HepG2 (cell line): ENCODE measurements around the gene TFE3. TPM values are rescaled to one million over a fixed set of nuclear protein-coding genes. Genes with fewer than 3 reads are reported as not detected.

Experiments
- ATAC-seq: fragments of 200-7000 bp; cut with Tn5 transposase; 3 replicates; pipeline ENCODE4 v1.9.1; 2020; ENCODE audit warnings: mild to moderate bottlenecking, moderate library complexity
- BruUV-seq: library from RNA; stranded (reverse); fragments of 400-500 nt; replicated peaks from 2 replicates; lab custom pipeline; 2021; lab: Mats Ljungman, UMichigan
- CTCF ChIA-PET: fragments of 300-600 bp; formaldehyde crosslinking; extraction: SDS; loops from one replicate; lab custom pipeline; 2021; ENCODE audit warnings: low total read pairs, inconsistent platforms, low intra/inter-chr PET ratio; lab: Yijun Ruan, JAX
- POLR2A ChIA-PET: fragments of 350-600 bp; sonication (Branson Sonifier 250); formaldehyde crosslinking; loops from one replicate; lab custom pipeline; 2020; ENCODE audit warnings: antibody characterized with exemption, inconsistent platforms; lab: Yijun Ruan, JAX
- DNase-seq: peaks from one replicate; pipeline ENCODE4 v3.0.0-alpha.2; 2015; ENCODE audit warnings: low spot score
- FAIRE-seq: peaks from 3 replicates; lab custom pipeline; 2011; peaks lifted over from hg19 to GRCh38; lab: Jason Lieb, UNC
- H2AFZ ChIP-seq: one replicate; pipeline ENCODE4 v1.6.1; 2011; ENCODE audit warnings: low read length, inconsistent platforms
- H3K27ac ChIP-seq: fragments of 300-600 bp; 3 replicates; pipeline ENCODE4 v1.8.0; 2011; ENCODE audit warnings: mixed run types, mild to moderate bottlenecking, mixed read lengths, low read length, inconsistent platforms; ENCODE audit not compliant: insufficient read depth; ENCODE audit errors: extremely low read length
- H3K27me3 ChIP-seq, 2 experiments: fragments of 200-600 bp in 1 of 2; 2 replicates in 1 of 2; 3 replicates in 1 of 2; pipeline versions ENCODE4 v1.6.0 to v1.8.0; 2011; ENCODE audit warnings: low read length in 2 of 2, mild to moderate bottlenecking in 2 of 2, moderate library complexity in 2 of 2, inconsistent platforms in 1 of 2; ENCODE audit not compliant: insufficient read depth in 2 of 2, control insufficient read depth in 1 of 2
- H3K36me3 ChIP-seq, 2 experiments: fragments of 200-600 bp in 1 of 2; replicated peaks in 1 of 2; 2 replicates in 1 of 2; 3 replicates in 1 of 2; pipeline versions ENCODE4 v1.5.1 to v1.8.0; 2011; ENCODE audit warnings: low read length in 2 of 2, inconsistent platforms in 1 of 2; ENCODE audit not compliant: insufficient read depth in 2 of 2, control insufficient read depth in 1 of 2
- H3K4me1 ChIP-seq: 2 replicates; pipeline ENCODE4 v1.5.1; 2012; ENCODE audit warnings: low read length, inconsistent platforms; ENCODE audit not compliant: insufficient read depth
- H3K4me2 ChIP-seq: 2 replicates; pipeline ENCODE4 v1.6.0; 2011; ENCODE audit warnings: low read depth, low read length, inconsistent platforms
- H3K4me3 ChIP-seq, 3 experiments: fragments of 200-600 bp in 1 of 3; sonication (generic), shearing (Covaris generic) in 1 of 3; replicated peaks in 1 of 3; 2 replicates each; pipeline ENCODE4 v1.5.1; 2011 to 2016; ENCODE audit warnings: low read length in 3 of 3, inconsistent platforms in 2 of 3, low read depth in 2 of 3, mild to moderate bottlenecking in 2 of 3, control low read depth in 1 of 3, mixed read lengths in 1 of 3; ENCODE audit not compliant: insufficient read depth in 1 of 3
- H3K79me2 ChIP-seq: one replicate; pipeline ENCODE4 v1.6.1; 2011; ENCODE audit warnings: low read length, inconsistent platforms; ENCODE audit not compliant: insufficient read depth
- H3K9ac ChIP-seq: 2 replicates; pipeline ENCODE4 v1.6.0; 2011; ENCODE audit warnings: mild to moderate bottlenecking, low read depth, low read length, inconsistent platforms; ENCODE audit not compliant: insufficient read depth
- H3K9me3 ChIP-seq: 2 replicates; pipeline ENCODE4 v1.5.1; 2012; ENCODE audit warnings: mild to moderate bottlenecking, low read length
- H4K20me1 ChIP-seq: 2 replicates; pipeline ENCODE4 v1.6.0; 2011; ENCODE audit warnings: inconsistent platforms, mild to moderate bottlenecking, low read length, moderate library complexity; ENCODE audit not compliant: insufficient read depth
- HNF4A ChIP-seq: sonication (generic); formaldehyde crosslinking; IDR thresholded peaks from 2 replicates; pipeline ENCODE4 v1.4.0; 2020; ENCODE audit warnings: missing genetic modification reagents
- TOE1 ChIP-seq: sonication (generic); formaldehyde crosslinking; IDR thresholded peaks from 2 replicates; pipeline ENCODE4 v1.4.0; 2020; ENCODE audit warnings: mild to moderate bottlenecking, missing genetic modification reagents
- ZNF891 ChIP-seq: sonication (generic); formaldehyde crosslinking; IDR thresholded peaks from 2 replicates; pipeline ENCODE4 v1.5.0; 2020; ENCODE audit warnings: mild to moderate bottlenecking, missing genetic modification reagents
- ZSCAN12 ChIP-seq: sonication (generic); formaldehyde crosslinking; IDR thresholded peaks from 2 replicates; pipeline ENCODE4 v1.9.0; 2021; ENCODE audit warnings: mild to moderate bottlenecking, missing genetic modification reagents
- WGBS: methylation state at CpG from one replicate; pipeline ENCODE4 v1.1.6; 2017; ENCODE audit warnings: low lambda C conversion rate; 5-methylcytosine and 5-hydroxymethylcytosine counted together
- in situ Hi-C: cut with HindIII; loops from 2 replicates; pipeline ENCODE4 v1.10.0; 2017; ENCODE audit warnings: low pct_unique_long_range_greater_than_20kb; ENCODE audit not compliant: extremely low pct_ligation_motif_present
- intact Hi-C: fragments of 100-400 bp; cut with micrococcal nuclease; formaldehyde crosslinking; loops from one replicate; pipeline ENCODE4 v1.10.0; 2022; ENCODE audit not compliant: unreplicated experiment
- polyA plus RNA-seq, 8 experiments: library from polyadenylated mRNA; depleted of rRNA in 3 of 8; stranded (reverse) in 7 of 8; unstranded in 1 of 8; fragments of >200 nt; fragmentation: Illumina TruSeq in 4 of 8; extraction: Trizol in 4 of 8; gene quantifications; 2 replicates each; pipeline versions ENCODE4 v1.2.1 to v1.2.3, GENCODE V29; 2011 to 2016; ENCODE audit warnings: low read depth in 4 of 8, missing spikeins in 1 of 8, mixed read lengths in 1 of 8; ENCODE audit not compliant: insufficient read depth in 1 of 8
- total RNA-seq, 5 experiments: library from RNA; depleted of rRNA; stranded (reverse); fragments of >200 nt; fragmentation: Illumina TruSeq; extraction: Trizol; gene quantifications; 2 replicates each; pipeline ENCODE4 v1.2.3, GENCODE V29; 2016; ENCODE audit warnings: low read depth in 1 of 5
- TF ChIP-seq, protein P1 (sequence below): sonication (generic); IDR thresholded peaks from 2 replicates; pipeline ENCODE4 v1.6.1; 2016; ENCODE audit warnings: low read depth, borderline replicate concordance

The TFE3 gene
- total and polyA plus RNA-seq, 2 of the 13 experiments (the other 11 are each of a cell fraction or from before 2014, with no cell fraction given): 8.3 to 12.3 TPM

DNA sequence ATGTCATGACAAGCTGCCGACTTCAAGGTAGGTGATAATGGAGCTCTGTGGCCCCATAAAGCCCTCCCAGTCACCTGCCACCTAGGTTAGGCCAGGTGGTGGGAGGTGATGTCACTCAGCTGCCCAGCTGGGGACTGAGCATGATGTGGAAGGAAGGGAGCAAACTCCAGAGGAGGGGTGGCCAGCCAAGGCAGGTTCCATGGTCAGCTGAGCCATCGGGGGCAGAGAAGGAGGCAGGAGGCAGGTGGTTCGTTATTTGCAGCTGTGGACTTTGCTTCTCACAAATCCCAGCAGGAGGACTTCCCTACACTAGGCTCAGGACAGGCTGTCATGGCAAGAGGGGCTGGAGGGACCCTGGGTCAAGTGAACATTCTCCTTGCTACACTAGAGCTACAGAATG is 17.8 kb upstream of the TFE3 start:
- in situ Hi-C loops: no loop called here
- Histone ChIP-seq H3K4me3 (no peak overlapping the region), H3K27me3 (no peaks in the 10 kb centered on the region), H3K4me2 (no peak overlapping the region), H3K9ac (no peak overlapping the region), H3K36me3 (no peaks in the 10 kb centered on the region; a peak in 2 of 5 replicates), H3K79me2 (no peaks in the 10 kb centered on the region), H3K27ac (no peak overlapping the region), H3K4me1 (peaks cover 26% of the 10 kb centered on the region)
- no TSS peak for BruUV-seq
- POLR2A ChIA-PET: interaction anchor here (1.1 kb wide), 1 partner anchor 40 kb away, joined by 4 read pairs; no protein-coding TSS in a partner anchor
- FAIRE-seq: no peak
- no peak for TF ChIP-seq ZSCAN12 (CRISPR knock-in tag)
- TF ChIP-seq TOE1 (CRISPR knock-in tag): no peak
- TF ChIP-seq HNF4A (CRISPR knock-in tag): 0 out of 2 replicates have a peak, but pooled peaks have one; percentile 24
- TF ChIP-seq, protein P1, sequence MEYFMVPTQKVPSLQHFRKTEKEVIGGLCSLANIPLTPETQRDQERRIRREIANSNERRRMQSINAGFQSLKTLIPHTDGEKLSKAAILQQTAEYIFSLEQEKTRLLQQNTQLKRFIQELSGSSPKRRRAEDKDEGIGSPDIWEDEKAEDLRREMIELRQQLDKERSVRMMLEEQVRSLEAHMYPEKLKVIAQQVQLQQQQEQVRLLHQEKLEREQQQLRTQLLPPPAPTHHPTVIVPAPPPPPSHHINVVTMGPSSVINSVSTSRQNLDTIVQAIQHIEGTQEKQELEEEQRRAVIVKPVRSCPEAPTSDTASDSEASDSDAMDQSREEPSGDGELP: peak; percentile 28; the same call in 1 of the 2 replicates
- TF ChIP-seq, all 625 proteins: peak for 2
- Histone ChIP-seq H4K20me1 (no peaks in the 10 kb centered on the region), H3K9me3 (no peaks in the 10 kb centered on the region), H2AFZ (no peak overlapping the region)
- no peak for DNase-seq
- no peak; the same call in 2 of the 3 replicates for ATAC-seq
- WGBS: no CpG with 5 or more reads among the region's 3 CpGs
- intact Hi-C loops: no loop called here
- CTCF ChIA-PET: no interaction called here

DNA sequence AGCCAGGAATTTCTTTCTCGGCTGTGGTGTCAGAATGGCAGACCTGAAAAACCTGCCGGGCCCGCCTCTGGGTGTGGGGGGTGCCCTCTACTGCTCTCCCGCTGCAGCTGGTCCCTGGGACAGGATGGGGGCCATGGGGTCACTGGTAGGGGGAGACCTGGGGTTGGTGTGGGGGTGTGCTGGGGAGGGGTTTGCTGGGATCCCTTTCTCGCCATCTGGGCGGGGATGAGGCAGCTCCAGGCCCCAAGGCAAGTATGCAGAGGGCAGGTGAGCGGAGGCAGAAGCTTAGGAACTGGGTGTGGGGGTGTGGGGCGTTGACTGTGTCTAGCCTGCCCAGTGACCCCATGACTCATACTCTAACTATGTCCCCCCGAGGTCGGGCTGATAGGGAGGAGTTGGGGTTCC is 16.5 kb upstream of the TFE3 start:
- CTCF ChIA-PET: no interaction called here
- in situ Hi-C loops: no loop called here
- H3K4me1 ChIP-seq: peaks cover 36% of the 10 kb centered on the region
- DNase-seq (no peak), FAIRE-seq (no peak), ATAC-seq (no peak)
- WGBS: no CpG with 5 or more reads among the region's 10 CpGs
- H3K27ac ChIP-seq: no peak overlapping the region
- H3K4me3 ChIP-seq: peak overlapping the region in 2 of 3 experiments; percentile 26 to 55; a peak in 1 of 6 replicates
- no peaks in the 10 kb centered on the region for H3K27me3 ChIP-seq
- H3K9me3 ChIP-seq: no peaks in the 10 kb centered on the region
- H3K79me2 ChIP-seq: no peaks in the 10 kb centered on the region
- intact Hi-C loops: no loop called here
- peak overlapping the region; percentile 61 for H3K4me2 ChIP-seq
- H2AFZ ChIP-seq: no peak overlapping the region
- H3K9ac ChIP-seq: 0 out of 2 replicates have a peak overlapping the region, but pooled peaks have one; percentile 39
- no peaks in the 10 kb centered on the region; a peak in 2 of 5 replicates for H3K36me3 ChIP-seq
- H4K20me1 ChIP-seq: no peaks in the 10 kb centered on the region
- POLR2A ChIA-PET: interaction anchor here (1.1 kb wide), 1 partner anchor 41 kb away, joined by 4 read pairs; no protein-coding TSS in a partner anchor
- BruUV-seq: no TSS peak
- TF ChIP-seq ZNF891 (CRISPR knock-in tag): no peak
